ENCODE data around the gene TRAF3IP1.
"Not testable (repeated sequence)": the region's sequence is repeated elsewhere in the genome, so short reads cannot be mapped to it uniquely, and the experiment has no call there.

Gene TRAF3IP1

DNA sequence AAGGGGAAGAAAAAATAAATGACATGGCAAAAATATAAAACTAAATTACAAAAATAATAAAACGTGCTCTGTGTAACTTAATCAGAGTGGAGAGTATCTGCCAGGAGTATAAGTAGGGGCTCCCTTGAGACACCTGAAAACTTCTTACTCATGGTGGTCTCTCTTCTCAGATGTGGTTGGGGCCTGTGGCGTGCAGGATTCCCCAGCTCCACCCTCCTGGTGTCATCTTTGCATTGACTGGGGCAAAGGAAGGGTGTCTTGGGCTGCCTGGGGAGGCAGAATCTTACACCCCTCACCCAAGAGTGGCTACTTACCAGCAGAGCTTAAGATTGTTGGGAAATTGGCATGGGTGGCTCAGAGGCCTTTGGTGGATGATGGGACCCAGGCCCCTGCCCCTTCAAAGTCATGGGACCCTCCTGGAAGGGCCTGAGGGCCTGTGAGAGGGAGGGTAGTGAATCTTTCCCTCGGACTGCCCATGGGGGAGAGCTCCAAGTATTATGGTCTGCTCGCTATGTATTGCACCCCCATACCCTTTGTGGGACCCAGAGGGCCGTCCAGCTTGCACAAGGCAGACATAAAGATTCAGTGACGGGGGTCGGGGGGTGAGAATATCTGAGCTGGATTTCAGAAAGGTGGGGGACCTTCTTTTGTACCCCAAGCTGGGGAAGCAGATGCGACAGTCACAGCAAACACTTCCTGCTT lies 6.9 kb upstream of the TRAF3IP1 start:
- no peak for DNase-seq

DNA sequence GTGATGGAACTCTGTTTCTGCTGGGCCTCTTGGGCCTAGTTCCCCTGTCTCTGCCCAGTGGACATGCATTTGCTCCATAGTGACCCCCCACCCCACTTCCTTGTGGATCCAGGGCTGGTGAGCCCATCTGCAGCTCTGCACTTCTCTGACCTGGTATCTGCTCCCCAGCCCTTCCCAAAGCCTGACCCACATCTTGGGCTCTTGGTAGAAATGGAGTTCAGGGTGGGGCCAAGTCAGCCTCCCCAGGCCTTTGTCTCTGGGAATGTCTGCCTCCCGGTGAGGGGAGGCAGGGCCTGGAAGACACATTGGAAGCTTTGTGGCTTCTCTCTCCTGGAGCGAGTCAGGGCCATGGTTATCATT lies 6.3 kb upstream of the TRAF3IP1 start:
- DNase-seq = no peak

DNA sequence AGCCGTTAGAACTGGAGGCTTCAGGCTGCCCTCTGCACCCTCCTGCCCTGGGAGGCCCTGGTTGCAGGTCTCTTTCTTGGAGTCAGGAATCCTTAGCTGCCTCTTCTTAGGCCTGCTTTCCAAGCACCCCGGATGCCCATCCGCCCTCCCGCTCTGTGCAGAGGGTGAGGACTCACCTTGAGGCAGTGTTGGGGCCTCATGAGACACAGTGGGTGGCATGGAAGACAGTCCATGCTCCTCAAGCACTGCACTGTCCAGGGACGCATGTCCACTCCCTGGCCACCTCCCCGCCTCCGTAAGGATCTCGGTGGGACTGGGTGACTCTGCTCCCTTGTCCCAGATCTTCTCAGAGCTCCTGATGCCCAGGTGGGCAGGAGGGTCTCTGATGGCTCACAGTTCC lies 5.7 kb upstream of the TRAF3IP1 start:
- no peak for DNase-seq

DNA sequence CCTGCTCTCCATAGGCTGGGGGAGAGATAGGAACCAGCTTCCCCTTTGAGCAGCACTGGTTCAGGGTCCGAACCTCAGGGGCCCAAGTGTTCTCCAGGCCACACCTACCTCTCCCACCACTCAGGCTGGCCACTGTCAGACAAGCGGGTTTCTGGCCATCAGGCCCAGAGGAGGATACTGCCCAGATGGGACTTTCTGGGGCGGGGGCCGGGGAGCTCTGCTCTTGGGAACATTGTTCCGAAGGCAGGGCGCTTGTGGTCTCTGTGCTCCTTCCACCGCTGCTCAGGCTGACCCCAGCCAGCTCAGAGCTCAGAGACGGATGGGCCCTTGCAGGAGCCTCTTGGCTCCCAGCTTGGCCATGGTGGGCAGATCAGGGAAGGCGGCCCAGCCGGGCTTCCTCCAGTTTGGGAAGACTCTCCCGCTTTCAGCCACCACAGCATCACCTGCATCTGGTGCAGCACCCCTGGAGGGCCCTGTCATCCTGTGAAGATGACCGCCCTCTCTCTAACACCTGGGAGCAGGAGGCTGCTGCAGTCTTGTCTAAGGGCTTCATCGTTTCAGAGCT lies 5.2 kb upstream of the TRAF3IP1 start:
- DNase-seq = no peak

DNA sequence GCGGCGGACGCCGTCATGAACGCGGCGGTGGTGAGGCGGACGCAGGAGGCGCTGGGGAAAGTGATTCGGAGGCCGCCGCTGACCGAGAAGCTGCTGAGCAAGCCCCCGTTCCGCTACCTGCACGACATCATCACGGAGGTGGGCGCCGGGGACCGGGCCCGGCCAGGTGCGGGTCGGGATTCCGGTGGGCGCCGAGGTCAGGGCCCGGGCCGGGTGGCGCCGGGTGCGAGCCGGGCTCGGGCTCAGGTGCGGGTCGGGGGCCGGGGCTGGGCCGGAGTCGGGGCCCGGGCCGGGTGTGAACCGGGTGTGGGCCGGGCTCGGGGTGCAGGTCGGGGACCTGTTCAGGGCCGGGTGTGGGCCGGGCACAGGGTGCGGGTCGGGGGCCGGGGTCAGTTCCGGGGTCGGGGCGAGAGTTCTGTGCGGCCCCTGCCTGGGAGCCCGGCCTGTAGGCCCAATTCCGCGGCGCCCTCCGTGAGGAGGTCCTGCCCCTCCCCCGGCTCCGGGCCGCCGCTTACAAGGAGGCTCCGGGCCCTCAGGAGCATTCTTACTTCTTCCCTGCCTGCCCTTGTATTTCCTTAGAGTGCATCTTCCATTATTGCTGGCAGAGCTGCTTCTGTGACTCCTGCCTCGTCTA lies 447 bp downstream of the TRAF3IP1 start:
- DNase-seq = no peak

DNA sequence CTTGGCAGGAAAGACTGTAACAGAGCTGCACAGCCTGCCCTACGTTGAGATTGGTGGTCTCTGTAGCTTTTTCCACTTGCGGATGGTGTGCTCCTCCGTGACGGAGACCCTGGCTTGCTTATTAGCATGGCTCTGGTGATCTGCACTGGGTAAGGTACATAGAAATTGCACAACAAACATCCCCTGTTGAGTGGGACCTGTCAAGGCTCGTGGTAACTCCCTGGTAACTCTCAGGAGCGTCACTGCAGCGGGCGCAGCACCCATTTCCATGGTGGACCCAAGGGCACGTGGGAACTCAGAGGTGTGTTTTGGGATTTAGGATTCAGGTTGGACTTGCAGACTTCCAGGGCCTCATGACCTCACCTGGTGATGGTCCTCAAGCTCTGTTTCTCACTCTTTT lies 1.1 kb downstream of the TRAF3IP1 start:
- no peak for DNase-seq

DNA sequence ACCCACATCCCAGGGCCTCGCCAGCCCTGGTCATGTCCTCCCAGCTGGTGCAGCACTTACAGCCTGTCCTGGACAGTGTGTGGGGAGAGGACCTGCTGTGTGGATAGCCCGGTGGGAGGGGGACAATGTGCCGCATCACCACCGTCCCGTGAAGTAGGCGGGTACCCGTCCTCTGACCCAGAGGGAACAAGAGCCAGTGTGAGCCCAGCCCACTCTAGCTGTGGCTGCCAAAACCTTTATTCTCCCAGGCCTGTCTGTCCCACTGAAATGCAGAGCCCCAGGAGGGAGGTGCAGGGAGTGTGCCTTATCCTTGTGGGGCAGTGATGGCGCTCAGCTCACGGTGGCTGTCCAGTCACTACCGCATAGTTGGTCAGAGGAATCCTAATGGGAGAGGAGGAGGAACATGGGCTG lies 1.7 kb downstream of the TRAF3IP1 start:
- no peak for DNase-seq

DNA sequence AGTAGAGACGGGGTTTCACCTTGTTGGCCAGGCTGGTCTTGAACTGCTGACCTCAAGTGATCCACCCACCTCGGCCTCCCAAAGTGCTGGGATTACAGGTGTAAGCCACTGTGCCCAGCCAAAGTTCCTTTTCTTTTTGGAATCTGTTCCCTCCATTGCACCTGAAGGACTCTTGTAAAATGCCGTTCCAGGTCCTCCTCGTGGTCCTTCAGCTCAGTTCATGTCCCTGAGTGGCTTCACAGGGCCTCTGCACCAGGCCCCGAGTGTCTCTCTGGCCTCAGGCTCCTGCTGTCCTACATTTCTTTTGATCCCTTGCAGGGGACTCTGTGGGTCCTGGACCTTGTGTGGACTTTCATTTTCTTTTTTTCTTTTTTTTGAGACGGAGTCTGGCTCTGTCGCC lies 3.9 kb downstream of the TRAF3IP1 start:
- not testable (repeated sequence) for DNase-seq

DNA sequence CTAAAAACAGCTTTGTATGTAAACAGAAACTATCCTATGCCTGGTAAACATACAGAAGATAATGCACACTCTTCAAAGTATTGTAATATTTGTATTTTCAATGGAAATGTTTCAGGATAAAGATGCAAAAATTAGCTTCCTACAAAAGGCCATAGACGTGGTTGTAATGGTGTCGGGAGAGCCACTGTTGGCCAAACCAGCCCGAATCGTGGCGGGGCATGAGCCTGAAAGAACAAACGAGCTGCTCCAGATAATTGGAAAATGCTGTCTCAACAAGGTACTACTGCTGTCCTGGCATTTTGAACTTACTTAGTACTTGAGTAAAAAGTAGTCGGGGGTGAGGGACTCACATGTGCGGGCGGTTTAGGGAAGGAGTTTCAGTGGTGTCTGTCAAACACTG lies 5.4 kb downstream of the TRAF3IP1 start:
- no peak for DNase-seq

DNA sequence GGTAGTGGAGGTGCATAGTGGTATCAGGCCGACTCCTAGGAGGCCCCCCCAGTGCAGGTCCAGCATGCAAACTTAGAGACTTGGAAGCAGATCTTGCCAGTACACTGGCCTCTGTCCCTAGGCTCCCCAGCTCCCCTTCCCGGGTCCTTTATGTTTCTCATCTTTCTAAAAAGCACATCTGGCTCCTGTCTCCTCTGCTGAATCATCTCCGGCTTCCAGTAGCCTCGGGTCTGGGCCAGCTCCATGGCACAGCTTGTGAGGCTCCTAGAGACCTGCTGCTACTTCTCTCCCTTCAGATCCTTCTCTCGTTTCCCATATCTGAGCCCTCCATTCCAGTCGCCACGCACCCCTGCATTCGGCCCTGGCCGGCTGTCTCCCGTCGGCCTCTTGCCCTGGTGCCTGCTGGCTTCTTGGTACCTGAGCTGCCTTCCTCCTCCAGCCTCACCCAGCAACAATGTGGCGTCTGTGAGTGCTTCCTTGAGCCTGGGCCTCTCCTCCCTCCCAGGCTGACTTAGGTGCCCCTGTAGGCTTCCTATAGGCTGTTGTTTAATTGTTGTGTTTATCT lies 6.6 kb downstream of the TRAF3IP1 start:
- no peak for DNase-seq

DNA sequence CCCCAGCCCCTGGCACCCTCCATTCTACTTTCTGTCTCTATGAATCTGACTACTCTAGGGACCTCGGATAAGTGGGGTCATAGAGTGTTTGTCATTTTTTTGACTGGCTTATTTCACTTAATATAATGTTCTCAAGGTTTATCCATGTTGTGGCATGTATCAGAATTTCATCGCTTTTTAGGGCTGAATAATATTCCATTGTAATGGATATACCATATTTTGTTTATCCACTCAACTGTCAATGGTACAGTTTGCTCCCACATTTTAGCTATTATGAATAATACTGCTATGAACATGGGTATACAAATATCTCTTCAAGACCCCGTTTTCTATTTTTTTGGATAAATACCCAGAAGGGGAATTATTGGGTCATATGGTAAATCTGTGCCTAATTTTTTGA lies 7.4 kb downstream of the TRAF3IP1 start:
- no peak for DNase-seq

DNA sequence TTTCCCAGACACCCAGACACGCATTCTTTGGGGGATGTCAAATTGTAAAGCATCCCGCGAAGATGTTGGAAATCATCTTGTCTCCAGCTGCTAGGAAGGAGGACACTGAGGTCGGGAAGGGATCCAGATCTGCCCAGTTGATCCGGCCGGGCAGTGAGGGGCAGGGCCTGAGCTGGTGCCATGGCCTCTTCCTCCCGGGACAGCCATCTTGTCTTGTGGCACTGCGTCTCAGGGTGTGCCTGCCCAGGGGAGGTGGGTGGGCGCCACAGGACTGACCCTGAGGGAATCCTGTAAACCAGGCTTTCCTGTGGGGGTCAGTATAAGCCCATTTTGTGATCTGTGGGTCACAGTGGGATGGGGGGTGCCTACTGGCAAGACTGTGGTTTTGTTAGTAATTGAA lies 10.1 kb downstream of the TRAF3IP1 start:
- no peak for DNase-seq

DNA sequence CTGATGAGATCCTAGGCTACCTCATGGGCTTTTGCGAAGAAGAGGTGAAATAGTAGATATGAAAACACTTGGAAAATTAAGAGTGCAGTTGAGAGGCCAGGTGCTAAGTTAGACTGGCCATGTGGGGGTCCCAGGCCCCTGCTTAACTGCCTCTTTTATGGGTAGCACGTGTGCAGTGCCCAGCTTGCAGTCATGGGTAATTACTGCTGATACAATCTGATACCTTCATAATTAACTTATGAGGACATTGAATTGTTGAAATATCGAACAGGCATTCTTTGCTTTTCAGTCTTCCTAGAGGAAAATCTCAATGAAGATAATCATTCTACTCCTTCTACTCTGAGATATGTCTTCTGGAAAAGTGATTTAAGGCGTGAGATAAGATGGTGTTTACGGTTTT lies 11.6 kb downstream of the TRAF3IP1 start:
- DNase-seq = no peak

DNA sequence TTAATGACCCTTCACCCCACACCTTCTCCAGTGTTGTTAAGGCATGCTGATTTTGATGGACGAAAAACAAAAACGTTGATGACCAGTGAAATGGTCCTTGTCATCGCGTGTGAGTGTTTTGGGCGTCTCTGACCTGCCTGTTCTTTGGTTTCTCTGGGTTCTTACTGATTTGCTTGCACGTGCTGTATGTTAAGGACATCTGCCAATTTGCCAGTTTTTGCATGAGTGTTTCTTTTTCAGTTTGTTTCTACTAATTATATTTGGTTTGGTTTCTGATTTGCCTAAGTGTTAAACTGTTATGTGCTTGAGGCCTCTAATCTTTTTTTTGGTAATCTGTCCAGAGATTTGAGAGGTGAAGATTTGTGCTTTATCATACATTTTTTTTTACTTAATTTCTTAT lies 14.6 kb downstream of the TRAF3IP1 start:
- DNase-seq = no peak

DNA sequence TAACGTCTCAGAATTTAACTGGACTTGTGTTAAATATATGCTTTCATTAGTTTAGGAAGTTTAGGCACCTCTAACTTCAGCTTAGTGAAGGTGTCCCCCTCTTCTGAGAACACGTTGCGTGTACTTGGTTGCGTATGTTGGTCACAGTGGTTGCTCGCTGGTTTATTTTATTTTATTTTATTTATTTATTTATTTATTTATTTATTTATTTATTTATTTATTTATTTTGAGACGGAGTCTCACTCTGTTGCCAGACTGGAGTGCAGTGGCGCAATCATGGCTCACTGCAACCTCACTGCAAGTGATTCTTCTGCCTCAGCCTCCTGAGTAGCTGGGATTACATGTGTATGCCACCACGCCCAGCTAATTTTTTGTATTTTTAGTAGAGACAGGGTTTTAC lies 15.3 kb downstream of the TRAF3IP1 start:
- DNase-seq = not testable (repeated sequence)

DNA sequence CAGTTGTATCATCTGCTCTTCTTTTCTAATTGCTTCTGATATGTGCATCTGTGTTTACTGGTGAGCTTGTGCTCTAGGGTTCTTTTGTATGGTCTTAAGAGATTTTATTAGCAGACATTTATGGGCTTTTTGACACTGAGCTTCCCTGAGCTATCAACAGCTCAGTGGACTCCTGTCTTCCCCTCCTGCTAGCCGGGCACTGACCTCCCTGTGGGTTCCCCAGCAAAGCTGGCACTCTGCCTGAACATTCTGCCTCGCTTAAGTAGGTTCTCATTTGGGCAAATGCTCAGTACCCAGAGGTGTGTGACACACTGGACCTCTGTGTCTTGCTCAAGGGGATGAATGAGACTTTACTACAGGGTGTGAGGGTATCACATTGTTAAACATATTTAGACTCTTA lies 15.8 kb downstream of the TRAF3IP1 start:
- no peak for DNase-seq

DNA sequence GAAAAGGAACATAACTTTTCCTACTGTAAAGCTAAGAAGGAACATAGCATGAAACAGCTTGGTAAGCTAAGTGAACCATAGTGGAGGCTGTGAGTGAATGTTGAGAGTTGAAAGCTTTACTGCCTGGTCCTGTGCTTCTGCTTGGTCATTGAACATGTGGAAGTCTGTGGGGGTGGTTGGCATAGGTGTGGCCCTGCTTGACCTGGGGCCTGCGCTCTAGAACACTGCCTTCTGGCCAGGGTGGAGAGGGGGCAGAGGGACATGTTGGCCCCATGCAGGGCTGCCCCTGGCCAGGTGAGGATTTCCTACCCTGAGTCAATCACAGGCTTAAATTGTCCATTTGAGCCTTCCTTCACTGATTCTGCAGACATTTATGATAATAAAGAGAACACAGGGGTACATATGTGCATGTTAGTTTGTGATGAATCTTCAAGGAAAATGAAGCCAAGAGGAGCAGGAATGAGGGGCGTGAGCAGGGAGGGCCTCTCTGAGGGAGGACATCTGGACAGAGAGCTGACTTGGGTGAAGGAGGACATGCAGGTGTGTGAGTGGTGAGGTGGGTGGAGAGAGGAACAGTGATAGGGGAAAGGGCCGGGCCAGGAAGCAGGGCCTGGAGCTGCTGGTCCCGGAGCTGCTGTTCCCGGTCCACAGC lies 16.6 kb downstream of the TRAF3IP1 start:
- DNase-seq = no peak

DNA sequence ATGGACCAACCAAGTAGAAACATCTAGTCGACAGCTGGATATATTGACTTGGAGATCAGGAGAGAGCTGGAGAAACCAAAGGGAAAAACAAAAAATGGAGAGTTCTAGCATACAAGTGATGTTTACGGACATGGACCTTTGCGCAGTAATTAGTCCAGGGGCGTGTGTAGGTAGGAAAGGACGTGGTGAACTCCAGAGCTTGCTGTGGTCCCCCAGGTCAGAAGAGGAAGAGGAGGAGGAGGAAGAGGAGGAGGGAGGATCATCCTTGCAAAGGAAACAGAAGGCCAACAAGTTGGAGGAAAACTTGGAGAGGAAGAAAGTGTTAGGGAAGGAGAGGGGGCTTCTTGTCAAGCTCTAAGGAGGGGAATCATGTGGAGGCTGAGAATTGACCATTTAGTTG lies 17.5 kb downstream of the TRAF3IP1 start:
- DNase-seq = no peak

DNA sequence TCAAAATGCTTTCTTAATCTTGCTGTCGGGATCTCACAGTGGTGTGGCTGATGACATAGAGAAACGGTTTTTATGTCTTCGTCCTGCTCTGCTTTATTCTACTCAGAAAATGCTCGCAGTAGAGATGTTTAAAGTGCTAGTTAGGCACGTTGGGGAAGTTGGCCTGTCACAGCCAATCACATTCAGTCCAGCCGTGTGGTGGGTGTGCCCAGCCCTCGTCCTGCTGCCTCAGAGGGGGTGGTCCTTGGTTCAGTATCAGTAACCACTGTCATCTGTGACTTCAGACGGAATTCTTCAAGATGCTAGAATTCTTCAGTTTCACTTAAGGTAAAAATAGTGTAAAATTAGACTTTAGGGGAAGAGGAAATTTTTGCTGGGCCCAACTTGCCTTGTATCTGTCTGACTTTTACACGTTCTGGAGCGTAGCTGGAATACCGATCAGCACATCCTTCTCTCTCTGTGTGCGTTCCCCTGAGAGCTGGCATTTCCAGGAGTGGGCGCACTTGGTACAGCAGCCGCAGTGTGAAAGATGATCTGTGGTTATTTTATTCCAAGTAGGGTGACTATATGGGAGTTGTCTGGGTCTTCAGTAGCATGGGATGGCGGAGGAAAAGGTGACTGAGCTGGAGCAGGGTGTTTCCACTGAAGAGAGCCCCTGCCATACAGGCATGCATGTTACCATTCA lies 18.5 kb downstream of the TRAF3IP1 start:
- no peak for DNase-seq

DNA sequence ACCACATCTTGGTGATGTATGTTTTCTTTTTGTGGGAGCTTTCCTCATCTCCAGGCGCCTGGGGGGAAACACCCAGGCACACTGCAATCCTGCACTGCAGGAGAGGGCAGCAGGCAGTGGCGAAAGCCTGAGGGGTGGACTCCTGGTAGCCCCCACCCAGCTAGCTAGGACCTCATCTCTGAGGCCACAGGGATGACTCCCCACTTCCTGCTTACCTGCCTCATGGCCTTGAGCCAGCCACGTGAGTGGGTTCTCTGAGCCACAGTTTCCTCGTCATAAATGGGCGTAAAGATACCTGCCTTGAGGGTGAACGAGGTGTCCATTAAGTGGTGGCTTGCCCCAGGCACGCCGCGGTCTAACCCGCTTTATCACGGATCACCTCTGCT lies 19.1 kb downstream of the TRAF3IP1 start:
- DNase-seq = no peak

DNA sequence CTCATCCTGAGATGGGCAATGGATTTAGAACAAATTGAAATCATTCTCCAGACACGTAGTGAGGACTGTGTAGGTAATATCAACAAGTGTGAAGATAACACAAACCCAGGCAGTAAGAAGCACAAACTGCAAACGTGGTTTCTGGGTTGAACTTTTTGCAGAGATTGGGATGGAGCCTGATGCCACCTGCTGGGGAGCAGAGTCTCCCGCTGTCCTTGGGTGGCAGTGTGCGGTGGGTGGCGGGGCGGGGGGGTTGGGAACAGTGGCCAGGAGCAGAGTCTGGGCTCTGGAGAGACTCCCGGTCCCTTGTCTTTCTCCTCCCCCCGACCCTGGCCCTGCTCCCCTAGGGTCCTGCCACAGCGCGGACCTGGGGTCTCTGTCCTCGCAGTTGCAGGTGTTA lies 19.5 kb downstream of the TRAF3IP1 start:
- no peak for DNase-seq

DNA sequence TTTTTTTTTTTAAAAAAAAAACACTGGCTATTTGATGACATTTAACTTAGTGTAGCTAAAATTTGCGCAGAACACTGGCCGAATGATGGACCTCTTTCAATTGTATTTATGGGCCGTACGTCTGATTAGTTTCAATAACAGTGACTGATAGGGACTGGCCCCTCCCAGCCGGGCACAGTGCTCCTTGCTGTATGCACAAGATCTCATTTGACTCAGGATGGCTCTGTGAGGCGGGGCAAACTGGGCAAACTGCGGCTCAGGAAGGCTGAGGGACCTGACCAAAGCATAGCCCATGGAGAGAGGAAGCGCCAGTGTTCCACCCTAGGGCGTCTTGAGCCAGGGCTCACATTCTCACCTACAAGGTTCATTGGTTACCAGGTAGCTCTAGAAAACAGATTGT lies 21.2 kb downstream of the TRAF3IP1 start:
- DNase-seq = no peak

DNA sequence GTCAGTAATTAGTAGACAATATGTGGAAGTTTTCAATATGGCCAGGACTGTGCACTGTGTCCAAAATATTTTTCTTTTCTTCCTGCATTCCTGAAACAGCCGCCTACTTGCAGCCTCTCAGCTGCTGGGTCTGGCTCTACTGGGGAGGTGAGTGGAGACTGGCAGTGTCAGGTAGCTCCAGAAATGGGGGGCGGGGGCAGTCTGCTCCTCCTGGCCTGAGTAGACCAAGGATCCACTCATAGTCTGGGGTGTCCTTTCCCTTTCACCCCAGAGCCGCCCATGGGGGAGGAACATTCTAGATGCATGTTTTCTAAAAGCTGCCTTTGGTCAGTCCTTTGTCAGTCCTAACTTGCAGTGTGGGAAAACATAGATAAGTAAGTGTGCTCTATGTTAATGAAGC lies 23.7 kb downstream of the TRAF3IP1 start:
- no peak for DNase-seq
